ENCODE results near the gene SYNDIG1. TPM values are rescaled to one million over a fixed set of nuclear protein-coding genes. Genes with fewer than 3 reads are reported as not detected.

The SYNDIG1 gene
- total RNA-seq, 1 donor from 2014 or later, result not detected

- Histone ChIP-seq H3K36me3 (ENCODE audit: control insufficient read depth, insufficient read depth, low read length) (no peaks in the 10 kb centered on the region), H3K27me3 (ENCODE audit: control insufficient read depth, insufficient read depth, low read length) (no peaks in the 10 kb centered on the region), H3K4me3 (ENCODE audit: low read depth, low read length) (no peak overlapping the region)
- no peak for TF ChIP-seq CTCF (IDR thresholded peaks at IDR 0.05; ENCODE audit: insufficient read depth, low read length, severe bottlenecking)
- FAIRE-seq, result no peak
- DNase-seq (ENCODE audit: low read depth), result no peak
These were observed 182.5 kb downstream of the SYNDIG1 start for GRCh38 chr20:24651976-24652345.

GRCh38 chr20:24653306-24653705 is 183.9 kb downstream of the SYNDIG1 start:
- H3K4me3 ChIP-seq (ENCODE audit: low read depth, low read length), result no peak overlapping the region
- H3K36me3 ChIP-seq (ENCODE audit: control insufficient read depth, insufficient read depth, low read length), result no peaks in the 10 kb centered on the region
- TF ChIP-seq CTCF (IDR thresholded peaks at IDR 0.05; ENCODE audit: insufficient read depth, low read length, severe bottlenecking), result no peak
- peak; percentile 13 for FAIRE-seq
- DNase-seq (ENCODE audit: low read depth), result no peak
- H3K27me3 ChIP-seq (ENCODE audit: control insufficient read depth, insufficient read depth, low read length), result no peaks in the 10 kb centered on the region

- Histone ChIP-seq H3K36me3 (ENCODE audit: control insufficient read depth, insufficient read depth, low read length) (no peaks in the 10 kb centered on the region), H3K4me3 (ENCODE audit: low read depth, low read length) (no peak overlapping the region), H3K27me3 (ENCODE audit: control insufficient read depth, insufficient read depth, low read length) (no peaks in the 10 kb centered on the region)
- TF ChIP-seq CTCF (IDR thresholded peaks at IDR 0.05; ENCODE audit: insufficient read depth, low read length, severe bottlenecking), result no peak
- DNase-seq (ENCODE audit: low read depth), result no peak
- FAIRE-seq, result no peak
These were observed 185.0 kb downstream of the SYNDIG1 start for GRCh38 chr20:24654425-24654824.

- H3K36me3 ChIP-seq (ENCODE audit: control insufficient read depth, insufficient read depth, low read length), result no peaks in the 10 kb centered on the region
- no peak for DNase-seq (ENCODE audit: low read depth)
- no peak for FAIRE-seq
- no peak for TF ChIP-seq CTCF (IDR thresholded peaks at IDR 0.05; ENCODE audit: insufficient read depth, low read length, severe bottlenecking)
- no peak overlapping the region for H3K4me3 ChIP-seq (ENCODE audit: low read depth, low read length)
- H3K27me3 ChIP-seq (ENCODE audit: control insufficient read depth, insufficient read depth, low read length), result no peaks in the 10 kb centered on the region
These were observed 187.0 kb downstream of the SYNDIG1 start for GRCh38 chr20:24656391-24656790.

GRCh38 chr20:24657196-24657595 is 187.8 kb downstream of the SYNDIG1 start:
- DNase-seq (ENCODE audit: low read depth) (no peak), FAIRE-seq (peak; percentile 13)
- Histone ChIP-seq H3K27me3 (ENCODE audit: control insufficient read depth, insufficient read depth, low read length) (no peaks in the 10 kb centered on the region), H3K36me3 (ENCODE audit: control insufficient read depth, insufficient read depth, low read length) (no peaks in the 10 kb centered on the region), H3K4me3 (ENCODE audit: low read depth, low read length) (no peak overlapping the region)
- no peak for TF ChIP-seq CTCF (IDR thresholded peaks at IDR 0.05; ENCODE audit: insufficient read depth, low read length, severe bottlenecking)

- Histone ChIP-seq H3K36me3 (ENCODE audit: control insufficient read depth, insufficient read depth, low read length) (no peaks in the 10 kb centered on the region), H3K4me3 (ENCODE audit: low read depth, low read length) (no peak overlapping the region), H3K27me3 (ENCODE audit: control insufficient read depth, insufficient read depth, low read length) (no peaks in the 10 kb centered on the region)
- FAIRE-seq (no peak), DNase-seq (ENCODE audit: low read depth) (no peak)
- no peak for TF ChIP-seq CTCF (IDR thresholded peaks at IDR 0.05; ENCODE audit: insufficient read depth, low read length, severe bottlenecking)
These were observed 188.6 kb downstream of the SYNDIG1 start for GRCh38 chr20:24657878-24658620.
